HG03469 (cell line): ENCODE measurements around the gene TCF7L2.

Experiments
- ATAC-seq: cut with Tn5 transposase; IDR thresholded peaks from one replicate; pipeline ENCODE4 v1.9.1; 2021; ENCODE audit warnings: mild to moderate bottlenecking, moderate library complexity, moderate number of reproducible peaks; ENCODE audit not compliant: unreplicated experiment

The TCF7L2 gene

GRCh38 chr10:112946649-112947048, 3.4 kb upstream of the TCF7L2 start:
- ATAC-seq = no peak

GRCh38 chr10:112948196-112948595, 1.9 kb upstream of the TCF7L2 start:
- no peak for ATAC-seq

GRCh38 chr10:112949143-112949823, 764 bp upstream of the TCF7L2 start:
- no peak for ATAC-seq

GRCh38 chr10:112950714-112951358, 789 bp downstream of the TCF7L2 start:
- no peak for ATAC-seq

GRCh38 chr10:112951359-112952281, 1.6 kb downstream of the TCF7L2 start:
- ATAC-seq = no peak

GRCh38 chr10:112952282-112953173, 2.5 kb downstream of the TCF7L2 start:
- no peak for ATAC-seq

GRCh38 chr10:112953174-112954159, 3.4 kb downstream of the TCF7L2 start:
- no peak for ATAC-seq

- ATAC-seq = no peak
Measured at GRCh38 chr10:112954974-112955581, 5.0 kb downstream of the TCF7L2 start.

- ATAC-seq = no peak
Measured at GRCh38 chr10:112955582-112956421, 5.8 kb downstream of the TCF7L2 start.

GRCh38 chr10:112956631-112957350, 6.7 kb downstream of the TCF7L2 start:
- ATAC-seq = no peak

GRCh38 chr10:112957640-112958092, 7.6 kb downstream of the TCF7L2 start:
- ATAC-seq = no peak

- ATAC-seq = no peak
Measured at GRCh38 chr10:112958275-112958995, 8.4 kb downstream of the TCF7L2 start.

GRCh38 chr10:112959207-112959838, 9.3 kb downstream of the TCF7L2 start:
- no peak for ATAC-seq

GRCh38 chr10:112960151-112960681, 10.2 kb downstream of the TCF7L2 start:
- ATAC-seq = no peak

- ATAC-seq = no peak
Measured at GRCh38 chr10:112961609-112962008, 11.6 kb downstream of the TCF7L2 start.

GRCh38 chr10:112962343-112962742, 12.3 kb downstream of the TCF7L2 start:
- no peak for ATAC-seq
